Suprapubic skin (tissue), 3 donors: Measurements from ENCODE around the gene GPER1.

Experiments used
- POLR2A ChIP-seq, 2 donors: fragments of 450-650 bp; IDR thresholded peaks; one replicate each; pipeline ENCODE4 v1.6.1; 2017; ENCODE audit warnings: antibody characterized with exemption in 2 of 2, mild to moderate bottlenecking in 2 of 2, moderate library complexity in 2 of 2
- TF ChIP-seq, protein P1 (sequence below), 2 donors: fragments of 200-600 bp in 1 of 2; fragments of 450-650 bp in 1 of 2; sonication (generic) in 1 of 2; IDR thresholded peaks; one replicate each; pipeline ENCODE4 v1.5.1; 2016 to 2019; ENCODE audit warnings: antibody characterized with exemption in 2 of 2, mild to moderate bottlenecking in 1 of 2, moderate library complexity in 1 of 2

DNA sequence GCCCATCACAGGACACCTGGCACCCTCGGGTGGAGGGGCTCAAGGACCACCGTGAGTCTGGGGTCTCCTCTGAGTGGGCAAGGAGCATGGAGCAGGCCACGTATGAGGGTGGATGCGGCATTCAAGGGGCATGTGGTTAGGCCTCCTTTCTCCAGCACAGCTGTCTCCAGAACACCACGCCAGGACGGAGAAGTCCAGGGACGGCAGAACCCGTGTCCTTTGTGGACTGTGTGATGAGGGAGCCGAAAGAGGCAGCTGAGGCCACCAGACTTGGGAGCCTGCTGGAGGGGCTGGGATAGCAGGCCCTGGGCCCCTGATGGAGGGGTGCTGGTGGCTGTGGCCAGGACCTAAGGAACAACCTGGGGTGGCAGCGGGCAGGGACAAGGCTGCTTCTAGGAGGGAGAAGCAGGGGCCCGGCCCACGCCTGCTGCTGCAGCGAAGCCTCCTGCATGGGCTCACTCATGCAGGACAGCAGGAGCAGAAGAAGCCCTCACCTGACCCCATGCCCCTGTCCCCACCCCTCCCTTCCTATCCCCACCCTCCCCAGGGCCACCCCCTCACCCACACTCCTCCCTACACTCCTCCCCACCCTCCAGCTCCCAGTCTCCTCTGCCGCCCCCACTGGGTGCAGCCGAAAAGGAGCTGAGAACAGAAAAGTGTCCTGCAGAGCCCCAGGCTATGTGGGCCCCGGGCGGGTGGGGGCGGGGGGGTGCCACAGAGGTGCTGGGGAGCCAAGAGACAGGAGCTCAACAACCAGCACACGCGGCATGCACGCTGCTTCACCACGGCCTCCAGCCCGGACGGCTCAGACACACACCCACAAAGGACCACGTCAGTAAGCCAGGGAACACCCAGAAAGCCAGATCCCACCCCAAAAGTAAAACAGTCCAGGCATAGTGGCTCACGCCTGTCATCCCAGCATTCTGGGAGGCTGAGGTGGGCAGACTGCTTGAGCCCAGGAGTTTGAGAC, 42.4 kb downstream of the GPER1 start:
- no peak for TF ChIP-seq POLR2A (IDR thresholded peaks at IDR 0.05)
- TF ChIP-seq, protein P1, sequence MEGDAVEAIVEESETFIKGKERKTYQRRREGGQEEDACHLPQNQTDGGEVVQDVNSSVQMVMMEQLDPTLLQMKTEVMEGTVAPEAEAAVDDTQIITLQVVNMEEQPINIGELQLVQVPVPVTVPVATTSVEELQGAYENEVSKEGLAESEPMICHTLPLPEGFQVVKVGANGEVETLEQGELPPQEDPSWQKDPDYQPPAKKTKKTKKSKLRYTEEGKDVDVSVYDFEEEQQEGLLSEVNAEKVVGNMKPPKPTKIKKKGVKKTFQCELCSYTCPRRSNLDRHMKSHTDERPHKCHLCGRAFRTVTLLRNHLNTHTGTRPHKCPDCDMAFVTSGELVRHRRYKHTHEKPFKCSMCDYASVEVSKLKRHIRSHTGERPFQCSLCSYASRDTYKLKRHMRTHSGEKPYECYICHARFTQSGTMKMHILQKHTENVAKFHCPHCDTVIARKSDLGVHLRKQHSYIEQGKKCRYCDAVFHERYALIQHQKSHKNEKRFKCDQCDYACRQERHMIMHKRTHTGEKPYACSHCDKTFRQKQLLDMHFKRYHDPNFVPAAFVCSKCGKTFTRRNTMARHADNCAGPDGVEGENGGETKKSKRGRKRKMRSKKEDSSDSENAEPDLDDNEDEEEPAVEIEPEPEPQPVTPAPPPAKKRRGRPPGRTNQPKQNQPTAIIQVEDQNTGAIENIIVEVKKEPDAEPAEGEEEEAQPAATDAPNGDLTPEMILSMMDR (IDR thresholded peaks at IDR 0.05) = no peak
